ENCODE results near the gene RAB8A. TPM values are rescaled to one million over a fixed set of nuclear protein-coding genes. Genes with fewer than 3 reads are reported as not detected.
A peak's percentile ranks its signal among the peaks of the same experiment; 100 is the strongest.

Gene RAB8A
- total and polyA plus RNA-seq, 9 of the 15 experiments (the other 6 are each of a cell fraction or from before 2014, with no cell fraction given), result 11.2 to 102 (median 53.2) TPM

DNA sequence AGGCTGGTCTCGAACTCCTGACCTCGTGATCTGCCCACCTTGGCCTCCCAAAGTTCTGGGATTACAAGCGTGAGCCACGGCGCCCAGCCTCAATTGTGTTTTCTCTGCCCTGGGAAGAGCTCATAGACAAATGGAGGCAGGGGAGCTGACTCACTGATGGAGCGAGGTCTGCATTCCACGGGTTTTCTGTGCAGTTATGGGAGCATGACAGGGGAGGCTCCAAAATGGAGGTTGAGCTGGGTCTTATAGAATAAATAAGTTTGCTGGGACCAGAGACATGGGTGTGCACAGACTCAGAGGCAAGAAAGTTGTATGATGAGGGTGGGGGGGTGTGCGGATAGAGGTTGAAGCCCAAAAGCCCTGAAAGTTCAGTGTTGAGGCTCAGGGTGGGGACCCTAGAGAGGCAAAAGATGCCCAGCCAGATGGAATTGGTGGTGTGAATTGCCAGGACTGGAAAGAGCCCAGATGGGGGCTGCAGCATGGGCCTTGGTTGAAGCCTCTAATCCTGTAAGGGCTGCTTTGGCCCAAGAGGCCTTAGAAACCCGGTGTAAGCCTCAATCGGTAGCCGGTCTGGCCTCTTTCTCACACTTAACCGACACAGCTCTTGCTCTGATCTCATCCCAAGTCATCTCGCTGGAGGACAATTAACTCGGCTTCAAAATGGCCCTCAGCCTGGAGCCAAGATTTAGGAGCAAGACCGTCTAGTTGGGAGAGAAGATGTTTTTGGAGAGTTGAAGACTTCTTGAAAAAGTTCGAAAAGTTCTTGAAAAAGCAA, 33.5 kb upstream of the RAB8A start (continued):
- TF ChIP-seq NUFIP1 (IDR thresholded peaks at IDR 0.05; ENCODE audit: partially characterized antibody), result no peak
- no peak for TF ChIP-seq FOXK1 (CRISPR knock-in tag; IDR thresholded peaks at IDR 0.05; ENCODE audit: borderline replicate concordance)
- peak; percentile 6; the same call in 1 of the 2 replicates for TF ChIP-seq GTF2E2 (tag; IDR thresholded peaks at IDR 0.05)
- TF ChIP-seq BCOR (IDR thresholded peaks at IDR 0.05), result 0 out of 2 replicates have a peak, but pooled peaks have one; percentile 21
- no peak for TF ChIP-seq BRCA1 (IDR thresholded peaks at IDR 0.05)
- TF ChIP-seq BRCA1 (CRISPR knock-in tag; IDR thresholded peaks at IDR 0.05), result no peak
- no peak for TF ChIP-seq NFIX (CRISPR knock-in tag; IDR thresholded peaks at IDR 0.05; ENCODE audit: low read depth)
- no peak for TF ChIP-seq ZNF830 (CRISPR knock-in tag; IDR thresholded peaks at IDR 0.05)
- no peak for TF ChIP-seq ZKSCAN1 (IDR thresholded peaks at IDR 0.05; ENCODE audit: low read depth, low read length)
- TF ChIP-seq, protein P1, sequence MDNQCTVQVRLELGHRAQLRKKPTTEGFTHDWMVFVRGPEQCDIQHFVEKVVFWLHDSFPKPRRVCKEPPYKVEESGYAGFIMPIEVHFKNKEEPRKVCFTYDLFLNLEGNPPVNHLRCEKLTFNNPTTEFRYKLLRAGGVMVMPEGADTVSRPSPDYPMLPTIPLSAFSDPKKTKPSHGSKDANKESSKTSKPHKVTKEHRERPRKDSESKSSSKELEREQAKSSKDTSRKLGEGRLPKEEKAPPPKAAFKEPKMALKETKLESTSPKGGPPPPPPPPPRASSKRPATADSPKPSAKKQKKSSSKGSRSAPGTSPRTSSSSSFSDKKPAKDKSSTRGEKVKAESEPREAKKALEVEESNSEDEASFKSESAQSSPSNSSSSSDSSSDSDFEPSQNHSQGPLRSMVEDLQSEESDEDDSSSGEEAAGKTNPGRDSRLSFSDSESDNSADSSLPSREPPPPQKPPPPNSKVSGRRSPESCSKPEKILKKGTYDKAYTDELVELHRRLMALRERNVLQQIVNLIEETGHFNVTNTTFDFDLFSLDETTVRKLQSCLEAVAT (IDR thresholded peaks at IDR 0.05), result peak; percentile 27 to 54; a peak in 2 of 4 replicates
- TF ChIP-seq, protein P2, sequence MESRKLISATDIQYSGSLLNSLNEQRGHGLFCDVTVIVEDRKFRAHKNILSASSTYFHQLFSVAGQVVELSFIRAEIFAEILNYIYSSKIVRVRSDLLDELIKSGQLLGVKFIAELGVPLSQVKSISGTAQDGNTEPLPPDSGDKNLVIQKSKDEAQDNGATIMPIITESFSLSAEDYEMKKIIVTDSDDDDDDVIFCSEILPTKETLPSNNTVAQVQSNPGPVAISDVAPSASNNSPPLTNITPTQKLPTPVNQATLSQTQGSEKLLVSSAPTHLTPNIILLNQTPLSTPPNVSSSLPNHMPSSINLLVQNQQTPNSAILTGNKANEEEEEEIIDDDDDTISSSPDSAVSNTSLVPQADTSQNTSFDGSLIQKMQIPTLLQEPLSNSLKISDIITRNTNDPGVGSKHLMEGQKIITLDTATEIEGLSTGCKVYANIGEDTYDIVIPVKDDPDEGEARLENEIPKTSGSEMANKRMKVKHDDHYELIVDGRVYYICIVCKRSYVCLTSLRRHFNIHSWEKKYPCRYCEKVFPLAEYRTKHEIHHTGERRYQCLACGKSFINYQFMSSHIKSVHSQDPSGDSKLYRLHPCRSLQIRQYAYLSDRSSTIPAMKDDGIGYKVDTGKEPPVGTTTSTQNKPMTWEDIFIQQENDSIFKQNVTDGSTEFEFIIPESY (CRISPR knock-in tag; IDR thresholded peaks at IDR 0.05), result no peak
- TF ChIP-seq CBX8 (IDR thresholded peaks at IDR 0.05; ENCODE audit: borderline replicate concordance, extremely low read depth, low read depth, low read length, poor library complexity, severe bottlenecking), result no peak
- TF ChIP-seq THAP7 (CRISPR knock-in tag; IDR thresholded peaks at IDR 0.05), result no peak
- no peak for TF ChIP-seq SETDB1 (IDR thresholded peaks at IDR 0.05; ENCODE audit: low read length)
- no peak for TF ChIP-seq DPF2 (IDR thresholded peaks at IDR 0.05)
- no peak for TF ChIP-seq CEBPG (CRISPR knock-in tag; IDR thresholded peaks at IDR 0.05)
- TF ChIP-seq CEBPG (tag; conservative IDR thresholded peaks at IDR 0.05 in 1 of 2, IDR thresholded peaks at IDR 0.05 in 1 of 2), result no peak
- no peak for TF ChIP-seq ETV5 (CRISPR knock-in tag; IDR thresholded peaks at IDR 0.05; ENCODE audit: low read depth)
- 0 out of 2 replicates have a peak, but pooled peaks have one; percentile 27 for TF ChIP-seq ELF2 (CRISPR knock-in tag; IDR thresholded peaks at IDR 0.05)
- TF ChIP-seq SLC30A9 (CRISPR knock-in tag; IDR thresholded peaks at IDR 0.05), result no peak
- TF ChIP-seq EWSR1 (IDR thresholded peaks at IDR 0.05; ENCODE audit: borderline replicate concordance, low read depth, partially characterized antibody), result no peak
- no peak for TF ChIP-seq DMBX1 (CRISPR knock-in tag; IDR thresholded peaks at IDR 0.05; ENCODE audit: borderline replicate concordance)
- TF ChIP-seq SRSF7 (optimal IDR thresholded peaks at IDR 0.05; ENCODE audit: low read depth, low read length), result no peak
- no peak for TF ChIP-seq NCOR1 (IDR thresholded peaks at IDR 0.05)
- TF ChIP-seq POLR2B (IDR thresholded peaks at IDR 0.05; ENCODE audit: low read depth, partially characterized antibody), result peak; percentile 14
